ENCODE measurements around the gene SLC49A3. TPM values are rescaled to one million over a fixed set of nuclear protein-coding genes. Genes with fewer than 3 reads are reported as not detected.
"Not testable (repeated sequence)": the region's sequence is repeated elsewhere in the genome, so short reads cannot be mapped to it uniquely, and the experiment has no call there.

The SLC49A3 gene
- polyA plus RNA-seq, 3 donors: 9.5 to 29.8 (median 11.1) TPM

GRCh38 chr4:706834-707598, 18.1 kb upstream of the SLC49A3 start:
- peaks cover 42% of the 10 kb centered on the region for H4K20me1 ChIP-seq (ENCODE audit: insufficient read depth, low read length)
- intact Hi-C loops (cut with micrococcal nuclease): loop anchor here (5.0 kb wide), 2 partner anchors 35 to 75 kb away; partner anchors contain the start of genes ATP5ME (in 1 of the 2) and MYL5 (in 1 of the 2)
- Mint-ChIP-seq H3K27ac (no peak overlapping the region), H3K9me3 (no peaks in the 10 kb centered on the region), H3K4me1 (peaks cover 32% of the 10 kb centered on the region), H3K4me3 (no peak overlapping the region), H3K36me3 (peaks cover 8 to 13% of the 10 kb centered on the region in 2 donors), H3K27me3 (ENCODE audit: low read depth in 3 of 3) (peaks cover 2 to 4% (median 2%) of the 10 kb centered on the region in 3 donors)
- H3K4me1 ChIP-seq (ENCODE audit: control insufficient read depth in 1 of 2, insufficient read depth in 2 of 2, low read length in 2 of 2): peaks cover 39 to 53% of the 10 kb centered on the region in 2 donors
- no peaks in the 10 kb centered on the region for H3K27me3 ChIP-seq (ENCODE audit: control insufficient read depth in 2 of 2, insufficient read depth in 2 of 2, low read length in 2 of 2)
- H3K36me3 ChIP-seq (replicated peaks in 1 of 2; ENCODE audit: control insufficient read depth in 1 of 2, insufficient read depth in 2 of 2, low read length in 2 of 2): peaks cover 0 to 16% of the 10 kb centered on the region in 2 donors
- H3K9me3 ChIP-seq (replicated peaks in 1 of 2; ENCODE audit: control insufficient read depth in 1 of 2, insufficient read depth in 1 of 2, low read length in 2 of 2): no peaks in the 10 kb centered on the region
- H3K9ac ChIP-seq (ENCODE audit: insufficient read depth, low read length, poor library complexity, severe bottlenecking): peak overlapping the region; percentile 100
- no peak for TF ChIP-seq CTCF (IDR thresholded peaks at IDR 0.05)
- peaks cover 61% of the 10 kb centered on the region for H3K79me2 ChIP-seq (ENCODE audit: insufficient read depth, low read length)
- peak overlapping the region; percentile 32 for H3K4me2 ChIP-seq (replicated peaks; ENCODE audit: extremely low read depth, low read length, poor library complexity, severe bottlenecking)
- H3K27ac ChIP-seq (ENCODE audit: low read depth in 1 of 2, low read length in 2 of 2): no peak overlapping the region
- 92% methylated on average over 18 of the region's 21 CpGs for WGBS (ENCODE audit: insufficient coverage)
- H3K4me3 ChIP-seq (replicated peaks in 1 of 3; ENCODE audit: low read depth in 2 of 3, low read length in 3 of 3): peak overlapping the region in 1 of 3 experiments; percentile 36
- DNase-seq: no peak
- H2AFZ ChIP-seq (ENCODE audit: insufficient read depth, low read depth, low read length, poor library complexity, severe bottlenecking): no peak overlapping the region

- DNase-seq; H3K9me3 Mint-ChIP-seq; H3K9me3 ChIP-seq (replicated peaks in 1 of 2; ENCODE audit: control insufficient read depth in 1 of 2, insufficient read depth in 1 of 2, low read length in 2 of 2); H3K27me3 Mint-ChIP-seq (ENCODE audit: low read depth in 3 of 3); H3K27me3 ChIP-seq (ENCODE audit: control insufficient read depth in 2 of 2, insufficient read depth in 2 of 2, low read length in 2 of 2): not testable (repeated sequence)
- Histone ChIP-seq H3K4me1 (ENCODE audit: control insufficient read depth in 1 of 2, insufficient read depth in 2 of 2, low read length in 2 of 2) (peaks cover 39 to 53% of the 10 kb centered on the region in 2 donors), H3K27ac (ENCODE audit: low read depth in 1 of 2, low read length in 2 of 2) (peak overlapping the region; percentile 40 to 96), H3K4me2 (replicated peaks; ENCODE audit: extremely low read depth, low read length, poor library complexity, severe bottlenecking) (peak overlapping the region; percentile 76), H3K36me3 (replicated peaks in 1 of 2; ENCODE audit: control insufficient read depth in 1 of 2, insufficient read depth in 2 of 2, low read length in 2 of 2) (peaks cover 0 to 16% of the 10 kb centered on the region in 2 donors), H2AFZ (ENCODE audit: insufficient read depth, low read depth, low read length, poor library complexity, severe bottlenecking) (peak overlapping the region; percentile 80), H3K4me3 (replicated peaks in 1 of 3; ENCODE audit: low read depth in 2 of 3, low read length in 3 of 3) (peak overlapping the region; percentile 60 to 94 (median 86)), H3K9ac (ENCODE audit: insufficient read depth, low read length, poor library complexity, severe bottlenecking) (peak overlapping the region; percentile 100), H4K20me1 (ENCODE audit: insufficient read depth, low read length) (peaks cover 40% of the 10 kb centered on the region), H3K79me2 (ENCODE audit: insufficient read depth, low read length) (peaks cover 56% of the 10 kb centered on the region)
- WGBS (ENCODE audit: insufficient coverage): 10% methylated on average over 21 of the region's 21 CpGs
- Mint-ChIP-seq H3K36me3 (peaks cover 8 to 12% of the 10 kb centered on the region in 2 donors), H3K4me1 (peaks cover 32% of the 10 kb centered on the region), H3K27ac (peak overlapping the region in 2 of 7 donors; percentile 13 to 40), H3K4me3 (peak overlapping the region; percentile 55 to 78)
- intact Hi-C loops (cut with micrococcal nuclease): loop anchor here (5.0 kb wide), 2 partner anchors 34 to 76 kb away; partner anchors contain the start of genes ATP5ME (in 1 of the 2) and MYL5 (in 1 of the 2)
These were observed 17.2 kb upstream of the SLC49A3 start for GRCh38 chr4:706083-706633.
